B cell (primary cell): ENCODE data around the gene VGLL2. TPM values are rescaled to one million over a fixed set of nuclear protein-coding genes. Genes with fewer than 3 reads are reported as not detected.

Experiments
- ATAC-seq: fragments of 200-7000 bp; cut with Tn5 transposase; one replicate; pipeline ENCODE4 v1.10.0; 2021; ENCODE audit warnings: low read depth, mild to moderate bottlenecking, moderate number of reproducible peaks, moderate library complexity
- CTCF ChIA-PET: fragments of 350-600 bp; sonication (Branson Sonifier 250); formaldehyde crosslinking; loops from one replicate; lab custom pipeline; 2021; ENCODE audit warnings: antibody characterized with exemption, inconsistent platforms; lab: Charles Lee
- POLR2A ChIA-PET: fragments of 350-600 bp; sonication (Branson Sonifier 250); formaldehyde crosslinking; loops from one replicate; lab custom pipeline; 2021; ENCODE audit warnings: antibody characterized with exemption; lab: Charles Lee
- DNase-seq: peaks from one replicate; pipeline ENCODE4 v3.0.0; 2013
- H2AFZ ChIP-seq: 2 replicates; pipeline ENCODE4 v1.6.1; 2012; ENCODE audit warnings: mild to moderate bottlenecking, low read depth, low read length; ENCODE audit not compliant: insufficient read depth, poor library complexity, severe bottlenecking
- H3K27ac ChIP-seq, 2 donors: 1 replicate in 1 of 2; 2 replicates in 1 of 2; pipeline ENCODE4 v1.5.1; 2012 to 2013; ENCODE audit warnings: low read length in 2 of 2, mild to moderate bottlenecking in 2 of 2, moderate library complexity in 1 of 2
- H3K27me3 ChIP-seq, 4 experiments: fragments of 200-600 bp in 1 of 4; sonication (generic) in 1 of 4; replicated peaks in 1 of 4; 1 replicate in 2 of 4; 2 replicates in 2 of 4; pipeline versions ENCODE4 v1.6.1 to v1.7.0; 2013 to 2016; ENCODE audit warnings: low read length in 3 of 4, mild to moderate bottlenecking in 2 of 4, mixed read lengths in 1 of 4, moderate library complexity in 1 of 4; ENCODE audit not compliant: insufficient read depth in 4 of 4, control insufficient read depth in 3 of 4; ENCODE audit errors: control extremely low read depth in 1 of 4
- H3K36me3 ChIP-seq, 2 experiments: replicated peaks in 1 of 2; 1 replicate in 1 of 2; 2 replicates in 1 of 2; pipeline versions ENCODE4 v1.6.1 to v1.7.1; 2013; ENCODE audit warnings: low read length in 1 of 2; ENCODE audit not compliant: insufficient read depth in 2 of 2, control insufficient read depth in 1 of 2; ENCODE audit errors: control extremely low read depth in 1 of 2, extremely low read depth in 1 of 2
- H3K4me1 ChIP-seq, 2 donors: fragments of 200-600 bp in 1 of 2; sonication (generic) in 1 of 2; 1 replicate in 1 of 2; 2 replicates in 1 of 2; pipeline versions ENCODE4 v1.5.1 to v1.6.1; 2013 to 2017; ENCODE audit warnings: low read length in 2 of 2; ENCODE audit not compliant: control insufficient read depth in 2 of 2, insufficient read depth in 2 of 2
- H3K4me2 ChIP-seq: replicated peaks from 2 replicates; pipeline ENCODE3; 2012; ENCODE audit warnings: mild to moderate bottlenecking, low read depth, low read length; ENCODE audit not compliant: poor library complexity, severe bottlenecking
- H3K4me3 ChIP-seq, 5 experiments: fragments of 200-600 bp in 1 of 5; sonication (generic) in 1 of 5; 1 replicate in 3 of 5; 2 replicates in 2 of 5; pipeline versions ENCODE4 v1.5.1 to v1.7.0; 2011 to 2016; ENCODE audit warnings: low read length in 4 of 5, mild to moderate bottlenecking in 4 of 5, low read depth in 2 of 5, control low read depth in 1 of 5, moderate library complexity in 1 of 5; ENCODE audit not compliant: insufficient read depth in 1 of 5; ENCODE audit errors: control extremely low read depth in 1 of 5, extremely low read depth in 1 of 5
- H3K79me2 ChIP-seq: fragments of 200-600 bp; sonication (generic); one replicate; pipeline ENCODE4 v1.6.0; 2016; ENCODE audit warnings: low read length; ENCODE audit not compliant: control insufficient read depth, insufficient read depth
- H3K9ac ChIP-seq: fragments of 200-600 bp; sonication (generic); 2 replicates; pipeline ENCODE4 v1.6.1; 2017; ENCODE audit warnings: mild to moderate bottlenecking, low read length, moderate library complexity
- H3K9me3 ChIP-seq, 3 donors: one replicate each; pipeline versions ENCODE4 v1.6.1 to v1.7.1; 2013; ENCODE audit warnings: low read length in 2 of 3; ENCODE audit not compliant: control insufficient read depth in 2 of 3, insufficient read depth in 1 of 3; ENCODE audit errors: control extremely low read depth in 1 of 3
- H4K20me1 ChIP-seq: 2 replicates; pipeline ENCODE4 v1.6.0; 2012; ENCODE audit warnings: mild to moderate bottlenecking, low read length; ENCODE audit not compliant: insufficient read depth, control insufficient read depth, poor library complexity, severe bottlenecking
- H3K27ac Mint-ChIP-seq: one replicate; pipeline ENCODE4 v1.8.0; 2021; ENCODE audit warnings: mixed read lengths
- H3K27me3 Mint-ChIP-seq: one replicate; pipeline ENCODE4 v1.8.0; 2021; ENCODE audit warnings: mixed read lengths
- H3K4me1 Mint-ChIP-seq: one replicate; pipeline ENCODE4 v1.8.0; 2021; ENCODE audit warnings: mixed read lengths
- H3K4me3 Mint-ChIP-seq: one replicate; pipeline ENCODE4 v1.8.0; 2021; ENCODE audit warnings: mixed read lengths
- H3K9me3 Mint-ChIP-seq: one replicate; pipeline ENCODE4 v1.8.0; 2022; ENCODE audit warnings: mixed read lengths; ENCODE audit not compliant: insufficient read depth
- EZH2 ChIP-seq: IDR thresholded peaks from 2 replicates; pipeline ENCODE4 v1.6.1; 2012; ENCODE audit warnings: borderline replicate concordance, low read depth, mild to moderate bottlenecking, moderate library complexity, low read length; ENCODE audit not compliant: insufficient read depth, poor library complexity, severe bottlenecking
- WGBS: methylation state at CpG from one replicate; pipeline ENCODE4 v1.1.5; 2013; ENCODE audit warnings: missing lambda C conversion rate; ENCODE audit not compliant: insufficient coverage; 5-methylcytosine and 5-hydroxymethylcytosine counted together
- intact Hi-C: fragments of 100-400 bp; cut with micrococcal nuclease; formaldehyde crosslinking; loops from one replicate; pipeline ENCODE4 v1.10.0; 2022
- polyA plus RNA-seq: library from polyadenylated mRNA; depleted of rRNA; stranded (reverse); fragments of >200 nt; gene quantifications from 2 replicates; pipeline ENCODE4 v1.2.3, GENCODE V29; 2012
- total RNA-seq, 2 donors: library from RNA; stranded (reverse); fragments of 120-200 nt in 1 of 2; gene quantifications; 1 replicate in 1 of 2; 2 replicates in 1 of 2; pipeline versions ENCODE4 v1.2.3 to v1.2.4, GENCODE V29; 2013 to 2022
- TF ChIP-seq, protein P1 (sequence below): fragments of 200-600 bp; IDR thresholded peaks from one replicate; pipeline ENCODE4 v1.8.0; 2022; ENCODE audit warnings: antibody characterized with exemption, mild to moderate bottlenecking

VGLL2 gene
- total and polyA plus RNA-seq, 2 donors (not counting 1 experiment from before 2014, with no cell fraction given): not detected

DNA sequence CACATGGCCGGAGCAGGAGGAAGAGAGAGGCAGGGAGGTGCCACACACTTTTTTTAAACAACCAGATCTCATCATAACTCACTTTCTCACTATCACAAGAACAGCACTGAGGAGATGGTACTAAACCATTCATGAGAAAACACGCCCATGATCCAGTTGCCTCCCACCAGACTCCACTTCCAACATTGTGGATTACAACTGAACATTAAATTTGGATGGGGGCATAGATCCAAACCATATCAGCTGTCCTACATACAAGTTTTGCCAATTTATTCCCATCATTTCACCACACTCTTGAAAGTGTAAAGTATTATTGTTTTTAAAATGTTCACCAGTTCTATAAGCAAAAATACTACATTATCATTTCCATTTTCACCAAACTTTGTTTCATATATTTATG is 33.9 kb upstream of the VGLL2 start:
- Histone ChIP-seq H3K4me1 (no peaks in the 10 kb centered on the region), H3K27me3 (no peaks in the 10 kb centered on the region), H3K4me2 (no peak overlapping the region), H2AFZ (no peak overlapping the region), H4K20me1 (no peaks in the 10 kb centered on the region), H3K27ac (no peak overlapping the region), H3K9ac (no peak overlapping the region), H3K9me3 (peaks cover 0 to 4% (median 0%) of the 10 kb centered on the region in 3 donors), H3K79me2 (no peaks in the 10 kb centered on the region), H3K4me3 (no peak overlapping the region), H3K36me3 (no peaks in the 10 kb centered on the region)
- 100% methylated on average over 1 of the region's 2 CpGs for WGBS
- no peak for TF ChIP-seq EZH2
- TF ChIP-seq, protein P1, sequence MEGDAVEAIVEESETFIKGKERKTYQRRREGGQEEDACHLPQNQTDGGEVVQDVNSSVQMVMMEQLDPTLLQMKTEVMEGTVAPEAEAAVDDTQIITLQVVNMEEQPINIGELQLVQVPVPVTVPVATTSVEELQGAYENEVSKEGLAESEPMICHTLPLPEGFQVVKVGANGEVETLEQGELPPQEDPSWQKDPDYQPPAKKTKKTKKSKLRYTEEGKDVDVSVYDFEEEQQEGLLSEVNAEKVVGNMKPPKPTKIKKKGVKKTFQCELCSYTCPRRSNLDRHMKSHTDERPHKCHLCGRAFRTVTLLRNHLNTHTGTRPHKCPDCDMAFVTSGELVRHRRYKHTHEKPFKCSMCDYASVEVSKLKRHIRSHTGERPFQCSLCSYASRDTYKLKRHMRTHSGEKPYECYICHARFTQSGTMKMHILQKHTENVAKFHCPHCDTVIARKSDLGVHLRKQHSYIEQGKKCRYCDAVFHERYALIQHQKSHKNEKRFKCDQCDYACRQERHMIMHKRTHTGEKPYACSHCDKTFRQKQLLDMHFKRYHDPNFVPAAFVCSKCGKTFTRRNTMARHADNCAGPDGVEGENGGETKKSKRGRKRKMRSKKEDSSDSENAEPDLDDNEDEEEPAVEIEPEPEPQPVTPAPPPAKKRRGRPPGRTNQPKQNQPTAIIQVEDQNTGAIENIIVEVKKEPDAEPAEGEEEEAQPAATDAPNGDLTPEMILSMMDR: no peak
- H3K27ac Mint-ChIP-seq: no peak overlapping the region
- POLR2A ChIA-PET: no interaction called here
- H3K4me3 Mint-ChIP-seq: no peak overlapping the region
- no peaks in the 10 kb centered on the region for H3K9me3 Mint-ChIP-seq
- DNase-seq (no peak), ATAC-seq (no peak)
- intact Hi-C loops: no loop called here
- peaks cover 9% of the 10 kb centered on the region for H3K27me3 Mint-ChIP-seq
- CTCF ChIA-PET: no interaction called here
- no peaks in the 10 kb centered on the region for H3K4me1 Mint-ChIP-seq

DNA sequence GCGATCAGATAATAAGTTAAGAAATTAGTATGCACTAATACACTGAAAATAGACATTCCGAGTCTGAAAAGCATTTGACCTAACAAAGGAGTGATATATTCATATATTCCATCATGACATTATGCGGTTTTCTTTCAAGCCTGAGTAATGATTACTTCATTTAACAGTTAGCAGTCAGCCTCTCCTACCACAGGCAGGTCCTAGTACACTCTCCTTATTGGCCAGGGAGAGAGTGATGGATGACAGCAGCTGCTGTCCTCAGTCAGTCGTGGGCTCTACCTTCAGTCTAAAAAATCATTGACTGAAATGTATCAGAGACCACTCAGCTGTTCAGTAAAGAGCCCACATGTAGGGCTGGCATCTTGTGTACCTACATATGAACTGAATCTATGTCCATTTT is 33.2 kb upstream of the VGLL2 start:
- intact Hi-C loops: no loop called here
- ATAC-seq: no peak
- peaks cover 9% of the 10 kb centered on the region for H3K27me3 Mint-ChIP-seq

More for the DNA sequence above, 33.2 kb upstream of the VGLL2 start:
- Histone ChIP-seq H3K27ac (no peak overlapping the region), H3K9me3 (peaks cover 0 to 4% (median 0%) of the 10 kb centered on the region in 3 donors), H3K4me3 (no peak overlapping the region), H4K20me1 (no peaks in the 10 kb centered on the region), H3K4me1 (no peaks in the 10 kb centered on the region), H3K36me3 (no peaks in the 10 kb centered on the region), H3K9ac (no peak overlapping the region), H3K4me2 (no peak overlapping the region), H2AFZ (no peak overlapping the region), H3K27me3 (no peaks in the 10 kb centered on the region), H3K79me2 (no peaks in the 10 kb centered on the region)
- POLR2A ChIA-PET: no interaction called here
- Mint-ChIP-seq H3K4me1 (no peaks in the 10 kb centered on the region), H3K27ac (no peak overlapping the region), H3K4me3 (no peak overlapping the region), H3K9me3 (no peaks in the 10 kb centered on the region)
- no peak for DNase-seq
- TF ChIP-seq EZH2: no peak
- TF ChIP-seq, protein P1: no peak
- 50% methylated on average over 1 of the region's 4 CpGs for WGBS
- CTCF ChIA-PET: no interaction called here
